Hematopoietic multipotent progenitor cell treated with erythropoietin and hydrocortisone succinate and interleukin-3 and kit ligand, for 6 days (in vitro differentiated cells): Measurements from ENCODE around the gene TUB.

ENCODE experiments used
- DNase-seq: peaks from one replicate; pipeline ENCODE4 v3.0.0-alpha.2; 2015

Gene TUB

GRCh38 chr11:8093931-8094575, 13.0 kb downstream of the TUB start:
- no peak for DNase-seq

- DNase-seq: no peak
Measured at GRCh38 chr11:8094656-8095055, 13.6 kb downstream of the TUB start.

- DNase-seq: no peak
Measured at GRCh38 chr11:8095371-8095770, 14.4 kb downstream of the TUB start.

GRCh38 chr11:8095806-8096522, 15.0 kb downstream of the TUB start:
- no peak for DNase-seq

GRCh38 chr11:8096575-8096974, 15.6 kb downstream of the TUB start:
- DNase-seq: no peak

GRCh38 chr11:8097062-8097461, 16.1 kb downstream of the TUB start:
- DNase-seq: no peak

GRCh38 chr11:8097468-8097867, 16.5 kb downstream of the TUB start:
- no peak for DNase-seq

- DNase-seq: no peak
Measured at GRCh38 chr11:8097926-8098325, 16.9 kb downstream of the TUB start.

GRCh38 chr11:8098361-8098760, 17.4 kb downstream of the TUB start:
- no peak for DNase-seq

- no peak for DNase-seq
Measured at GRCh38 chr11:8098879-8099278, 17.9 kb downstream of the TUB start.

GRCh38 chr11:8099291-8099899, 18.4 kb downstream of the TUB start:
- DNase-seq: peak; percentile 84

GRCh38 chr11:8100158-8100557, 19.1 kb downstream of the TUB start:
- DNase-seq: no peak

GRCh38 chr11:8100605-8101004, 19.6 kb downstream of the TUB start:
- no peak for DNase-seq

- DNase-seq: no peak
Measured at GRCh38 chr11:8101421-8101820, 20.4 kb downstream of the TUB start.

GRCh38 chr11:8102296-8102915, 21.4 kb downstream of the TUB start:
- DNase-seq: no peak

GRCh38 chr11:8102965-8103364, 22.0 kb downstream of the TUB start:
- DNase-seq: no peak

- no peak for DNase-seq
Measured at GRCh38 chr11:8103909-8104308, 22.9 kb downstream of the TUB start.

- no peak for DNase-seq
Measured at GRCh38 chr11:8105133-8105532, 24.1 kb downstream of the TUB start.

- DNase-seq: no peak
Measured at GRCh38 chr11:8105666-8106065, 24.7 kb downstream of the TUB start.

GRCh38 chr11:8106679-8107078, 25.7 kb downstream of the TUB start:
- DNase-seq: no peak

- no peak for DNase-seq
Measured at GRCh38 chr11:8107642-8108041, 26.6 kb downstream of the TUB start.

- no peak for DNase-seq
Measured at GRCh38 chr11:8108421-8108820, 27.4 kb downstream of the TUB start.

GRCh38 chr11:8109675-8110074, 28.7 kb downstream of the TUB start:
- DNase-seq: no peak

GRCh38 chr11:8110396-8110795, 29.4 kb downstream of the TUB start:
- no peak for DNase-seq
